Right cardiac atrium (tissue), 5 donors: Measurements from ENCODE around the gene CAMTA1. TPM values are rescaled to one million over a fixed set of nuclear protein-coding genes. Genes with fewer than 3 reads are reported as not detected.

ENCODE experiments used
- ATAC-seq, 2 donors: fragments of 200-7000 bp; cut with Tn5 transposase; one replicate each; pipeline versions ENCODE4 v1.8.0 to v1.9.1; 2020; ENCODE audit warnings: moderate library complexity in 2 of 2, mild to moderate bottlenecking in 1 of 2
- DNase-seq, 3 donors: peaks; one replicate each; pipeline ENCODE4 v3.0.0-alpha.2; 2020
- H3K27ac ChIP-seq: one replicate; pipeline ENCODE4 v1.5.1; 2013; ENCODE audit warnings: mild to moderate bottlenecking, low read length, control low read depth, moderate library complexity
- H3K27me3 ChIP-seq: one replicate; pipeline ENCODE4 v1.6.1; 2013; ENCODE audit not compliant: control insufficient read depth, insufficient read depth
- H3K4me1 ChIP-seq: one replicate; pipeline ENCODE4 v1.6.1; 2013; ENCODE audit warnings: low read length; ENCODE audit not compliant: control insufficient read depth, insufficient read depth
- H3K4me3 ChIP-seq: one replicate; pipeline ENCODE4 v1.5.1; 2013; ENCODE audit warnings: low read length, control low read depth
- H3K9me3 ChIP-seq: one replicate; pipeline ENCODE4 v1.6.1; 2013; ENCODE audit warnings: low read length; ENCODE audit not compliant: control insufficient read depth
- WGBS: extraction: QIAGEN DNeasy Blood & Tissue Kit; methylation state at CpG from one replicate; pipeline ENCODE4 v1.1.7; 2013; 5-methylcytosine and 5-hydroxymethylcytosine counted together
- intact Hi-C, 4 donors: fragments of 100-400 bp; cut with DNase I; formaldehyde crosslinking; loops; one replicate each; pipeline versions ENCODE4 v1.11.0 to v1.14.0; 2022 to 2023
- polyA plus RNA-seq: library from polyadenylated mRNA; stranded (reverse); fragments of 200-250 nt; gene quantifications from one replicate; pipeline ENCODE4 v1.2.3, GENCODE V29; 2013
- total RNA-seq, 4 donors: library from RNA; stranded (reverse); fragmentation: NEBNext Ultra II Directional; extraction: Animal tissue kit (Norgen Biotek cat#: 25700); gene quantifications; one replicate each; pipeline ENCODE4 v1.2.1, GENCODE V29; 2021
- donor health status: healthy with polysubstance abuse.
- donor health status: DM: no; HTN: yes; CAD: no.
- donor health status: DM: no; HTN: no; CAD: no.
- donor health status: DM: no; HTN: yes; CAD: no; lungs with severe emphysema.
- donor health status: DM: yes; HTN: yes; CAD: no.

Gene CAMTA1
- total and polyA plus RNA-seq, 5 donors, result 155 to 334 (median 164) TPM

DNA sequence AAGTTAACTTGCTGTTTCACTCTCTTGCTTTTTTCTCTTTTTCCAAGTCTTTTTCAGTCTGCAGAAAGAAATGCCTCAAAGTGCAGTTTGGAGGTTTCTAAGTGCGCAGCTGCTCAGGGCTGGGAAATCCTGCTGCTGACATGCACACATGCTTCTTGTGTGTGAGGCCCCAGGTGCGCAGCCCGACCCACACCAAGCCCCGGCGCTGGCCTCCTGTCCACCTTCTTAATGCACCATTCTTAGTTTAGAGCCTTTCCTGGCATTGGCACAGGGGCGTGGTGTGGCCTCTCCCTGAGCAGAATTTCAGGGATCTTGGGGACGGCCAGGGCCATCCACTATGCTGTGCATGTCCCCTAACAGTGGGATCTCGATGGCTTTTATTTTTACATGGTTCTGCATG, 315.2 kb downstream of the CAMTA1 start:
- WGBS, result 79% methylated on average over 8 of the region's 8 CpGs
- DNase-seq (no peak), ATAC-seq (no peak)
- Histone ChIP-seq H3K9me3 (no peaks in the 10 kb centered on the region), H3K4me3 (no peak overlapping the region), H3K27me3 (no peaks in the 10 kb centered on the region), H3K27ac (no peak overlapping the region), H3K4me1 (no peaks in the 10 kb centered on the region)
- intact Hi-C loops, result no loop called here

DNA sequence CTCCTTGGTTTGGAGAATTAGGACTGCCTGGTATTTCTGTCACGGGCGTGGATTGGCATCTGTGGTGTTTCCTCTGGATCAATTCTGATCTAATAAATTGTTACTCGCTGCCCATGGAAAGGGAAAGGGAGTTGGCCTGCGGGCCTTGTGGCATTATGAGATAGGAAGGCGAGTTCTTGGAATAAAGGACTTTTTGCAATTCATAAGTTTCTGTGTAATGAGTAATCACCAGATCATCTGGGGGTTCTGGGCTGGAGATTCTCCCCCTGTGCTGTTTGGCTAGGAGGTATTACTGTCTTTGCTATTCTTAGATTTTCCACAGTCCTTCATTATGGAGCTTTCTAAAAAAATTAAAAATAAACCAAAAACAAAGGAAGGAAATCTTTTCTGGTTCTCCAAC, 315.9 kb downstream of the CAMTA1 start:
- Histone ChIP-seq H3K27me3 (no peaks in the 10 kb centered on the region), H3K4me3 (no peak overlapping the region), H3K9me3 (no peaks in the 10 kb centered on the region), H3K27ac (no peak overlapping the region), H3K4me1 (no peaks in the 10 kb centered on the region)
- DNase-seq (no peak), ATAC-seq (no peak)
- WGBS, result 85% methylated on average over 5 of the region's 5 CpGs
- intact Hi-C loops, result no loop called here

DNA sequence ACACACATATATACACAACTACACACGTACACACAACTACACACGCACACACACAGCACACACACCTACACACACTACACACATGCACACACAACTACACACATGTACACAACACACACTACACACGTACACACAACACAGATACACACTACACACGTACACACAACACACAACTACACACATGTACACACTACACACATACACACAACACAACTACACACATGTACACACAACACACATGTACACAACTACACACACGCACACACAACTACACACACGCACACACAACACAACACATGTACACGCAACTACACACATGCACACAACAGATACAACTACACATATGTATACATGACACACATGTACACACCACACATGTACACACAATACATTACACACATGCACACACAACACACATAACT, 318.1 kb downstream of the CAMTA1 start:
- no peak for DNase-seq
- 90% methylated on average over 7 of the region's 7 CpGs for WGBS
- no peak for ATAC-seq
- H3K27me3 ChIP-seq, result no peaks in the 10 kb centered on the region
- H3K4me1 ChIP-seq, result no peaks in the 10 kb centered on the region
- no peak overlapping the region for H3K4me3 ChIP-seq
- H3K27ac ChIP-seq, result no peak overlapping the region
- no peaks in the 10 kb centered on the region for H3K9me3 ChIP-seq
- intact Hi-C loops, result no loop called here

DNA sequence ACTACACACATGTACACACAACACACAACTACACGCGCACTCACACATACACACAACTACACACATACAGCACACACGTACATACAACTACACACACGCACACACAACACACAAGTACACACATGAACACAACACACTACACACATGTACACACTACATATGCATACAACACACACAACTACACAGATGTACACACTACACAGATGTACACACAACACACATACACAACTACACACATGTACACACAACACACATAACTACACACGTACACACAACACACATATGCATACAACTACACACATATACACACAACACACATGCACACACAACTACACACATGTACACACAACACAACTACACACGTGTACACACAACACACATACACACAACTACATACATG, 318.6 kb downstream of the CAMTA1 start:
- no peak for ATAC-seq
- Histone ChIP-seq H3K4me3 (no peak overlapping the region), H3K4me1 (no peaks in the 10 kb centered on the region), H3K9me3 (no peaks in the 10 kb centered on the region), H3K27me3 (no peaks in the 10 kb centered on the region), H3K27ac (no peak overlapping the region)
- intact Hi-C loops, result no loop called here
- WGBS, result 86% methylated on average over 6 of the region's 6 CpGs
- no peak for DNase-seq

DNA sequence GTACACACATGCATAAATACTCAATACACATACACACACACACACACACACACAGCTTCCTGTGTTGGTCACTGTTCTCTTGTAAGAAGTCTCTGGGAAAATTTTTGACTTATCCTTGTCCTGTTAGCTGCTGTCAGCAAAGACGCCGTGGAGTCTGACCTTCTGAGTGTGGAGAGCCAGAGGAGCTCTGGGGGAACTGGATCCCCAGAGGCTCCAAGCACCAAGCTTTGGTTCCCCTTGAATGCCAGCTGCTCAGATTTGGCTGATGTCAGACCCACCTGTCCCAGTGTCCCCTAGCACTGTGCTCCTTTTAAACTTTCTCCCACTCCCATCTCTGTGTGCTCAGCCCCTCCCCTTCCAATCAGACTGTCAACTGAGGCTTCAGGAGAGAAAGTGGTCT, 319.1 kb downstream of the CAMTA1 start:
- Histone ChIP-seq H3K9me3 (no peaks in the 10 kb centered on the region), H3K27ac (no peak overlapping the region), H3K4me1 (no peaks in the 10 kb centered on the region), H3K27me3 (no peaks in the 10 kb centered on the region), H3K4me3 (no peak overlapping the region)
- 45% methylated on average over 2 of the region's 2 CpGs for WGBS
- DNase-seq (no peak), ATAC-seq (no peak)
- intact Hi-C loops, result no loop called here

DNA sequence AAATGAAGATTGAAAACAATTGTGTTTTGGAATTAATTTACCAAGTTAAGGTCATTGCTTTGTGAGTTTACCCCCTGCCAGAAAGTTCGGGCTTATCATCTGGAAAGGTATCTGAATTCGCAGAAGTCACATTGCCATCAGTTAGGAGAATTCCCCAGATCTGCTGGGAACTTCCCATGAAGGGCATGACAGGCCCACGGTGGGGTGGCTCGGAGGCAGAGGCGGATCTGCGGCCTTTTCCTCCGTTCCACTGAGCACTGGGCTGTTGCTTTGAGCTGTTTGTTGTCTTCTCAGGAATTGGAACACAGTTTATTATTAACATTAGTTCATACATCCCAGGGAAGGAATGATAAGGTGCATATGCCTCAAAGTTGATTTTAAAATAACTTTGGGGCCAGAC, 320.0 kb downstream of the CAMTA1 start:
- H3K27ac ChIP-seq, result no peak overlapping the region

DNA sequence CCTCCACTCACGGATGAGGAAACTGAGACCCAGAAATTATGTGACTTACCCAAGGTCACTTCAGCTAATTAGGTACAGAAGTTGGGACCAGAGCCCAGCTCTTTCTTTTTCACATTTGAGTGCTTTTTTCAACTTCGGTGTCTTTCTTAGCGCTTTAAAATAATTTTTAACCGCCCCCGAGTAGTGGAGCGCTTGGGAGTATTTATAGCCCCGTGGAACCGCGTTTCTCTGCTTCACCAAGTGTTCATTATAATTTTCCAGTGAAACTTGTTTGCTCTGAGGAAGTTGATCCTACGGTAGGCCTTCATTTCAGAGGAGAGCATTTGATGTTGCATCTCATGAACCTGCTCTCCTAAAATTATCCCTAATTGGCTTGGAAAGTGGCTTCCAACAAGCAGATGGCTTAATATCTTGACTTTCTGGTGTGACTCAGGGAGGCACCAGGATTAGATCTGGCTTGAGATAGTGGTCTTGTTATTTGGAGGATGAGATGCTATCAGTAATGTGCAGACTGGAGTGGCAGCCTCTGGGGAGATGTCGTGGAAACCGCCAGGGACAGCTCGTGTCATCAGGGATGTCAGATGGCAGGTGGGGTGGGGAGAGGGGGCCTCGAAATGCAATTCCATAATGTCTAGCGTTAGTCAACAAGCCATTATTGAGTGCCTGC, 321.3 kb downstream of the CAMTA1 start:
- ATAC-seq, result no peak

More for the DNA sequence above, 320.0 kb downstream of the CAMTA1 start:
- DNase-seq (no peak), ATAC-seq (no peak)
- 55% methylated on average over 7 of the region's 7 CpGs for WGBS
- H3K27me3 ChIP-seq, result no peaks in the 10 kb centered on the region
- H3K4me3 ChIP-seq, result no peak overlapping the region
- no peaks in the 10 kb centered on the region for H3K4me1 ChIP-seq
- intact Hi-C loops, result no loop called here
- no peaks in the 10 kb centered on the region for H3K9me3 ChIP-seq

DNA sequence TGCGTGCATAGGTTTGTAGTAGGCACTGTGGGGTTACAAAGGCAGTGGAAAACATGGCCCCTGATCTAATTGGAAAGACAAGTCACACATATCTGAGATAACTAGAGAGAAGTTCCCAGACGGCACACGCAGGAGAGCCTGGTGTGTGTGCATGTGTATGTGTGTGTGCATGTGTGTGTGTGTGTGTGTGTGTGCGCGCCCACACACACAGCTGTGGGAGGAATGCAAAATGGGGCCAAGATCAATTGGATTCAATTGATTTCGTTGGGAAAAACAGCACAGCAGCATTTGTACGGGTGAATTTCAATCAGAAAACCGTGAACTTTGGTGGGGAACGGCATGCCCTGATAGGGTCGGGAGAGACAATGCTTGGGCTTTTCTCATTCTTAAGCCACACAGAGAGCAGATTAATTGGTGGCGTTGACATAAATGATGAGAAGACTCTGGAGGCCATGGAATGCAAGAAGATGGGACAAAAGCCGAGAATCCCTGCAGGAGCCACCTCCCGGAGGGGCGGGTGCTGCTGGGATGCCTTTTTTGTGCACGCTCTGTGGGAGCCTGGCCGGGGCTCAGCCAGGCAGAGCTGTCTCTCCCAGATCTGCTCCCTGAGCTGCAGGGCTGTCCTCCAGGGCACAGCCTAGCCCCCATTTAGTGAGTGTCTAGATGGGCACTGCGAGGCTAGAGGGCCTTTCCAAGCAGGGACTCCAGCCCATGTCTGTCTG, 322.0 kb downstream of the CAMTA1 start:
- ATAC-seq (no peak), DNase-seq (no peak)
- intact Hi-C loops, result no loop called here
- WGBS, result 45% methylated on average over 17 of the region's 17 CpGs
- no peak overlapping the region for H3K27ac ChIP-seq
- no peaks in the 10 kb centered on the region for H3K27me3 ChIP-seq
- no peak overlapping the region for H3K4me3 ChIP-seq
- no peaks in the 10 kb centered on the region for H3K4me1 ChIP-seq
- H3K9me3 ChIP-seq, result no peaks in the 10 kb centered on the region

More for the DNA sequence above, 321.3 kb downstream of the CAMTA1 start:
- Histone ChIP-seq H3K4me1 (no peaks in the 10 kb centered on the region), H3K27me3 (no peaks in the 10 kb centered on the region), H3K9me3 (no peaks in the 10 kb centered on the region), H3K4me3 (no peak overlapping the region), H3K27ac (no peak overlapping the region)
- 80% methylated on average over 15 of the region's 15 CpGs for WGBS
- intact Hi-C loops, result no loop called here
- DNase-seq, result no peak

DNA sequence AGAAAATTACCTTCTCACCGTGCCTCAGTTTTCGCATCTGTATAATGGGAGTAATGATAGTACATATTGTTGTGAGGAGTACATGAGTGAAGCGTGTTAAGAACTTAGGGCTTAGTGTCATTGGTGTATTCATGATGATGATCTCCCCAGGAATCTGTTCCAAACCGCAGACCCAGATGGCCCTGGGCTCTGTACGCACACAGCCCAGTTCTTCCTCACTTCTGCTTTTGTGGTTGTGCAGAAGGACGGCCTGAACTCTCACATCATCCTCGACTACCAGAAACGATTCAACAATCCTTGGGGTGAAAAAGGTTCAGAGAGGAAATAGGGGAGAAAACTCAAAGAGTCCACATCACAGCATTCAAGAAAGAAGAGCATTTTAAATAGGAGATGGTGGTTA, 323.0 kb downstream of the CAMTA1 start:
- no peak overlapping the region for H3K4me3 ChIP-seq
- ATAC-seq (no peak), DNase-seq (no peak)
- intact Hi-C loops, result no loop called here
- no peak overlapping the region for H3K27ac ChIP-seq
- H3K4me1 ChIP-seq, result no peaks in the 10 kb centered on the region
- WGBS, result 85% methylated on average over 8 of the region's 8 CpGs
- no peaks in the 10 kb centered on the region for H3K9me3 ChIP-seq
- H3K27me3 ChIP-seq, result no peaks in the 10 kb centered on the region

DNA sequence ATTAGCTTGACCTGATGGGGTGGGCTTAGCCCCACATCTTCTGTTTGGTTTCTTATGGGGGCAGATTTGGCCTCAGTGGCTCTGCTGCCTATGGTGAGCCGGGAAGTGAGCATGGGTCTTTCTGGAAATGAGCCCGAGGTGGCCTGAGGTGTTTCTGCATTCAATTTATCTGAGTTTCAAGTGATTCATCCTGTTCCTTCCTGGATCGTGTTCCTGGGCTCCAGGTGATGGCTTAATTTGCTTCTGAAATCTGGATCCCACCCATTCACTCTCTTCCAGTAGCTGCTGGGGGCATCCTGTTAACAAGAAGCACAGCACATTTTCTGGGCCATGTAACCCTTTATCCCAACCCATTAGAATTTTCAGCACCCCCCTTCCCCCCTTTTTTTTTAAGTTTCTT, 324.6 kb downstream of the CAMTA1 start:
- DNase-seq (no peak), ATAC-seq (no peak)
- H3K27ac ChIP-seq, result no peak overlapping the region
- no peak overlapping the region for H3K4me3 ChIP-seq
- H3K4me1 ChIP-seq, result no peaks in the 10 kb centered on the region
- no peaks in the 10 kb centered on the region for H3K27me3 ChIP-seq
- H3K9me3 ChIP-seq, result no peaks in the 10 kb centered on the region
- WGBS, result 67% methylated on average over 3 of the region's 3 CpGs
- intact Hi-C loops, result no loop called here

DNA sequence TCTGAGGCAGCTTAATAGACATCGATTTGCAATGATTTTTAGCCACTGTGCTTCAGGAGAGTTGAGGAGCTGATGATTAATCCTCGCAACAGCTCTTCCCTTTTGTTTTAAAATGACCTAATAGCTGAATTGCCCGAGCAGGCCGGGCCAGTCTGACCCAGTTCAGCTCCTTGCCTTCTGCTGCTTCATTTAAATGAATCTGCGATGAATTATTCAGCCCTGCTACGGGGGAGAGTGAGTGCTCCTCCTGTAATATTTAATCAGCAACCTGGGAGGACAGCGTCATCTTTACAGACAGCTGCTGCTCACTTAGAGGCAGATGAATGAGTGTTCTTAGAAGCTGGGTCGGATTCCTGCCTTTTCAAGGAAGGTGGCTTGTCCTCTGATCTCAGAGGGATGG, 325.1 kb downstream of the CAMTA1 start:
- ATAC-seq (no peak), DNase-seq (no peak)
- H3K4me3 ChIP-seq, result no peak overlapping the region
- no peak overlapping the region for H3K27ac ChIP-seq
- 72% methylated on average over 8 of the region's 8 CpGs for WGBS
- H3K4me1 ChIP-seq, result no peaks in the 10 kb centered on the region
- intact Hi-C loops, result no loop called here
- no peaks in the 10 kb centered on the region for H3K9me3 ChIP-seq
- H3K27me3 ChIP-seq, result no peaks in the 10 kb centered on the region
